Erythroblast (primary cell): Measurements from ENCODE around the gene PTGES3.

Experiments used
- GATA1 ChIP-seq: IDR thresholded peaks from 2 replicates; pipeline ENCODE4 v1.6.1; 2011; ENCODE audit warnings: low read depth, mild to moderate bottlenecking, control low read depth, low read length, moderate library complexity
- POLR2A ChIP-seq: IDR thresholded peaks from 2 replicates; pipeline ENCODE4 v1.6.1; 2011; ENCODE audit warnings: mild to moderate bottlenecking, low read length

DNA sequence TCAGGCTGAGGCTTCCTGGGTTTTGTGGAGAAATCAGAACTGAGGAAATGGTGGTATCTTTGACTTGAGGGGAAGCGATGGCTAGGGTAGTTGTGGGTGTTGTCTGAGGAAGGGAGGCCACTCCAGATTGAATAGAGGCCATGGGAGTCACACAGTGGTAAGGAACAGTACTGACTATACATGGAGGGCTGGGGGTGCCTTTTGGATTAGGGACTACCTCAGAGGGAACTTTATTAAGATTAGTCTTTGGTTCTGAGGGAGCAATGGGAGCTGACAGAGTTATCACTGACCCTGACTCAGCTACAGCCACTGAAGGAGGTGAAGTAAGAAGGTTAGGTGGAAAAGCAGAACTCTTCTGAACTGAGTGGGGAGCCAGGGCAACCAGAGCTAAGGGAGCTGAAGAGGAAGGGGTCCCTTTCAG, 32.7 kb upstream of the PTGES3 start:
- no peak for TF ChIP-seq POLR2A
- no peak for TF ChIP-seq GATA1
